Measurements from ENCODE around the gene LAT. TPM values are rescaled to one million over a fixed set of nuclear protein-coding genes. Genes with fewer than 3 reads are reported as not detected.
A peak's percentile ranks its signal among the peaks of the same experiment; 100 is the strongest.

Gene LAT
- total RNA-seq, 2 donors from 2014 or later, result 3.7 to 7.3 TPM

GRCh38 chr16:29029168-29029994, 44.5 kb downstream of the LAT start:
- no peaks in the 10 kb centered on the region for H3K27me3 ChIP-seq
- no peaks in the 10 kb centered on the region for H3K4me1 ChIP-seq
- H3K9ac ChIP-seq (ENCODE audit: low read depth in 2 of 2, low read length in 2 of 2), result no peak overlapping the region
- H3K9me3 ChIP-seq, result no peaks in the 10 kb centered on the region
- TF ChIP-seq CTCF (IDR thresholded peaks at IDR 0.05), result no peak
- no peak overlapping the region for H3K4me3 ChIP-seq
- peak; percentile 12 for DNase-seq
- no peak overlapping the region for H3K27ac ChIP-seq
- intact Hi-C loops (cut with DNase I), result no loop called here
- H3K36me3 ChIP-seq, result no peaks in the 10 kb centered on the region

GRCh38 chr16:29030086-29030840, 45.4 kb downstream of the LAT start:
- no peaks in the 10 kb centered on the region for H3K27me3 ChIP-seq
- peak; percentile 6 for DNase-seq
- no peaks in the 10 kb centered on the region for H3K36me3 ChIP-seq
- H3K9ac ChIP-seq (ENCODE audit: low read depth in 2 of 2, low read length in 2 of 2), result no peak overlapping the region
- TF ChIP-seq CTCF (IDR thresholded peaks at IDR 0.05), result no peak
- H3K9me3 ChIP-seq, result no peaks in the 10 kb centered on the region
- no peak overlapping the region for H3K4me3 ChIP-seq
- H3K4me1 ChIP-seq, result no peaks in the 10 kb centered on the region
- H3K27ac ChIP-seq, result no peak overlapping the region
- intact Hi-C loops (cut with DNase I), result no loop called here

Other genes with a start within 250 kb of the LAT start
- gene NPIPB9, start 233.3 kb upstream of the LAT start, total RNA-seq, result 1 to 10 TPM; 1.5 to 3.4 TPM
- 100 to 1,000 TPM in 1 of 2 donors, 10 to 100 TPM in 1; 85.3 to 134 TPM for gene ATXN2L, start 162.1 kb upstream of the LAT start, total RNA-seq
- gene TUFM, start 138.7 kb upstream of the LAT start, total RNA-seq, result 100 to 1,000 TPM; 252 to 427 TPM
- 100 to 1,000 TPM in 1 of 2 donors, 10 to 100 TPM in 1; 54.0 to 111 TPM for gene SH2B1, start 121.2 kb upstream of the LAT start, total RNA-seq
- 1 to 10 TPM in 1 of 2 donors, under 1 TPM in 1; 0.40 to 2.9 TPM for gene ATP2A1, start 106.6 kb upstream of the LAT start, total RNA-seq
- gene RABEP2, start 59.8 kb upstream of the LAT start, total RNA-seq, result 10 to 100 TPM; 24.5 to 47.4 TPM
- under 1 TPM; 0.40 to 0.74 TPM for gene CD19, start 53.1 kb upstream of the LAT start, total RNA-seq
- 10 to 100 TPM; 33.3 to 57.1 TPM for gene NFATC2IP, start 34.1 kb upstream of the LAT start, total RNA-seq
- 10 to 100 TPM; 30.3 to 56.3 TPM for gene SPNS1, start 10.3 kb upstream of the LAT start, total RNA-seq

Data from colonic mucosa (tissue), 4 donors.